GM12874 (cell line): ENCODE data around the gene EIF3K.

Experiments used
- TF ChIP-seq, protein P1 (sequence below): IDR thresholded peaks from 2 replicates; pipeline ENCODE4 v1.5.1; 2011; ENCODE audit warnings: low read depth, mild to moderate bottlenecking, control low read depth, low read length, moderate library complexity; ENCODE audit not compliant: insufficient read depth

Gene EIF3K

DNA sequence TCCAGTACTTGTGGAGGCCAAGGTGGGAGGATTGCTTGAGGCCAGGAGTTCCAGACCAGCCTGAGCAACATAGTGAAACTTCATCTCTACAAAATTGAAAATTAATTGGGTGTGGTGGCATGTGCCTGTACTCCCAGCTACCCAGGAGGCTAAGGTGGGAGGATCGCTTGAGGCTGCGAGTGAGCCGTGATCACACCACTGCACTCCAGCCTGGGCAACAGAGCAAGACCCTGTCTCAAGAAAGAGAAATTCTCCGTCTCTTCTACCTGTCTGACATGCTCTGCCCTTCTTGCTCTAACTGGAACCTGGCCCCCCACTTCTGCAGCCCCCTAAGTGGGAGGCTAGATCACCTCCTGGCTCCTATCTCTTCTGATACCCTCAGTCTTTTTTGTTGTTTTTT, 7.4 kb downstream of the EIF3K start:
- TF ChIP-seq, protein P1, sequence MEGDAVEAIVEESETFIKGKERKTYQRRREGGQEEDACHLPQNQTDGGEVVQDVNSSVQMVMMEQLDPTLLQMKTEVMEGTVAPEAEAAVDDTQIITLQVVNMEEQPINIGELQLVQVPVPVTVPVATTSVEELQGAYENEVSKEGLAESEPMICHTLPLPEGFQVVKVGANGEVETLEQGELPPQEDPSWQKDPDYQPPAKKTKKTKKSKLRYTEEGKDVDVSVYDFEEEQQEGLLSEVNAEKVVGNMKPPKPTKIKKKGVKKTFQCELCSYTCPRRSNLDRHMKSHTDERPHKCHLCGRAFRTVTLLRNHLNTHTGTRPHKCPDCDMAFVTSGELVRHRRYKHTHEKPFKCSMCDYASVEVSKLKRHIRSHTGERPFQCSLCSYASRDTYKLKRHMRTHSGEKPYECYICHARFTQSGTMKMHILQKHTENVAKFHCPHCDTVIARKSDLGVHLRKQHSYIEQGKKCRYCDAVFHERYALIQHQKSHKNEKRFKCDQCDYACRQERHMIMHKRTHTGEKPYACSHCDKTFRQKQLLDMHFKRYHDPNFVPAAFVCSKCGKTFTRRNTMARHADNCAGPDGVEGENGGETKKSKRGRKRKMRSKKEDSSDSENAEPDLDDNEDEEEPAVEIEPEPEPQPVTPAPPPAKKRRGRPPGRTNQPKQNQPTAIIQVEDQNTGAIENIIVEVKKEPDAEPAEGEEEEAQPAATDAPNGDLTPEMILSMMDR = no peak

DNA sequence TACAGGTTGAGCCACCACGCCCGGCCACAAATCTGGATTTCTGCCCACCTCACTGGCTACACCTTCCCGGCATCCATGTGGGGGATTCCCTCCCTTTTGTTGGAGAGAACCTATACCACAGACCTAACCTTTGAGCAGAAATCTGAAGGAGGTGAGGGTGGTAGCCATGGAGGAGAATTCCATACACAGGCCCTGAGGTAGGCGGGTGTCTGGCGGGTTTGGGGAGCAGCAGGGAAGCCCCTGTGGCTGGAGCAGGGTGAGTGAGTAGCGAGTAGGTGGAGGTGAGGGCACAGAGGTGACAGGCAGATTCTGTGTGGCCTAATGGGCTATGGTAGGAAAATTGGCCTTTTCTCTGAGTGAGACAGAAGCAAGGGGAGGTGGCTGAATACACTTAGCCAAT, 10.6 kb downstream of the EIF3K start:
- TF ChIP-seq, protein P1 = no peak

GRCh38 chr19:38632476-38633213, 13.7 kb downstream of the EIF3K start:
- TF ChIP-seq, protein P1 = no peak

DNA sequence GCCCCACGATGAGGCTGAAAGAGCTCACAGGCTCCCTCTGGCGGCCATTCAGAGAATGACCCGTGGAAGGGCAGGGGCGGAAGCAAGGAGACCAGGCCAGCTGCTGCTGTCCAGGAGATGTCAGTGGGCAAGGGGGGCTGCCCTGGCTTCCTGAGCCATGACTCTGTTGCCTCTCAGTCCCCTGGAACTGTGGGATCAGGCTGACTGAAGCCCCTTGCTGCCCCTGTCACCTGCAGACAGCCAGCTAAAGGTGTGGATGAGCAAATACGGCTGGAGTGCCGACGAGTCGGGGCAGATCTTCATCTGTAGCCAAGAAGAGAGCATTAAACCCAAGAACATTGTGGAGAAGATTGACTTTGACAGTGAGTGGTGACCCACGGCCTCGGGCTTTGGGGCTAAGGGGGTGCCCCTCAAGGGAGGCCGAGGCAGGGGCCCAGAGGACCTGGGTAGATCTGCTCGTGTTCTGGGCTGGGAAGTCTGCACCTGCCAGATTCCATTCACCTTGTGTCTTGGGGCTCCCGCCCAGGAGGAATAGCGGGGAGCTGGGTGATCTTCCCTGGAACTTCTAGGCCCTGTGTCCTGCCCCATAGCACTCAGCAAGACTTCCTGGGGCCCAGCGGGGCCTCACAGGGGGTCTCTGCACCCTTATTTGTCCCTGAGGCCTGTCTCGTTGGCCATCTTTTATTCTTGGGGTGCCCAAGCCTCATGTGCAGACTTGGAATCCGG, 15.9 kb downstream of the EIF3K start:
- TF ChIP-seq, protein P1 = peak; percentile 88

DNA sequence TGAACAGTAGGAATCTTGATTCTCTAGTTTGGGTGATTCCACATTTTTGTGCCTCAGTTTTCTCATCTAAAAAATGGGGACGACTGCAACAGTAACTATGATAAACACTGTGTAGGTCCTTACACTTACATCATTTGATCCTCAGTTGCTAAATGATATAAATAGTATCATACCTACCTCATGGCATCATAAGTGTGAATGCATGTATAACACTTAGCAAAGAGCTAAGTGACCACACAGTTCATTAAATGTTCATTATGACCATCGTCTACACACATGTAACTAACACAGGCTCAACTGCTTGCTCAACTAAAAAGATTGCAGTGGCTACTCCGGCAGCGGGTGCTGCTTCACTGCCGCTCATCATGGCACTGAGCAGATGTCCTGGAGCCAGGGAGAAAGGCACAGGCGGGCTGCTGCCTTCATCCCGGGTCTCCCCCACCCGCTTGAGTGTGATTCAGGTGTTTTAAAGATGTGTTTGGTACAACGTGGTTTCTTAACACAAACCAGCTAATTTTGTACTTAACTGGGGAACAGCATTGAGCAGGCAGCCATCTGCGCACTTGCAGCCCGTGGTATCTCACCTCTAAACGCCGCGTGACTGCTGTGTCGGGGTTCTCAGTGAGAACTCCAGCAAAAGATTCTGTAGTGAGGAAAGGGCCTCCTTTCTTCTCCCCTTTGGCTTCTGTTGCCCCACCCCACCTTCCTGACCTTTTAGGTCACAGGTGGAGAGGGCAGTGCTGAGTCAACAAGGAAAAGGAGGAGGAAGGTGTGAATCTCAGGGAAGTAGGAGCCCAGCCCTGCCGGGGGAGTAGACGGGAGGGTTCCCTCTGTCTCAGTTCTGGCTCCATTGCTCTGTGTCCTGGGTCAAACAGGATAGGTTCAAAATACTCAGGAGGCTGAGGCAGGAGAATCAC, 16.8 kb downstream of the EIF3K start:
- TF ChIP-seq, protein P1 = no peak

GRCh38 chr19:38638461-38638860, 19.5 kb downstream of the EIF3K start:
- TF ChIP-seq, protein P1 = no peak

DNA sequence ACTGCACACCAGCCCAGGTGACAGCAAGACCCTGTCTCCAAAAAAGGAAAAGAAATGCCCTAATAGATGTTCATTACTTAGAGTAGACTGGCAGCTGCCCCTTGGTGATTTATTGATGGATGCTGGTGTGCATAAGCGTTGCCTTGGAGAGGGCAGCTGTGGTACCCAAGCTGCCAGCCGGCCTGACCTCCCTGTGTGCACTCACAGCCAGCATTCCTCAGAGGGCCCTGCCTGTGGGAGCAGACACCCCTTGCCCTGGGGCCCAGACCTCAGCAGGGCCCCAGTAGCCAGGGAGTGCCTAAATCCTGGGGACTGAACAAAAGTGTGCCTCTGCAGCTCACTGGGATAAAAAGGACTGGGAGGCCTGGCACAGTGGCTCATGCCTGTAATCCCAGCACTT, 20.7 kb downstream of the EIF3K start:
- TF ChIP-seq, protein P1 = no peak
